ENCODE results near the gene EGFL7. TPM values are rescaled to one million over a fixed set of nuclear protein-coding genes. Genes with fewer than 3 reads are reported as not detected.
"Not testable (repeated sequence)": the region's sequence is repeated elsewhere in the genome, so short reads cannot be mapped to it uniquely, and the experiment has no call there.

Gene EGFL7
- total RNA-seq, 2 experiments from 2014 or later: 1.9 TPM

DNA sequence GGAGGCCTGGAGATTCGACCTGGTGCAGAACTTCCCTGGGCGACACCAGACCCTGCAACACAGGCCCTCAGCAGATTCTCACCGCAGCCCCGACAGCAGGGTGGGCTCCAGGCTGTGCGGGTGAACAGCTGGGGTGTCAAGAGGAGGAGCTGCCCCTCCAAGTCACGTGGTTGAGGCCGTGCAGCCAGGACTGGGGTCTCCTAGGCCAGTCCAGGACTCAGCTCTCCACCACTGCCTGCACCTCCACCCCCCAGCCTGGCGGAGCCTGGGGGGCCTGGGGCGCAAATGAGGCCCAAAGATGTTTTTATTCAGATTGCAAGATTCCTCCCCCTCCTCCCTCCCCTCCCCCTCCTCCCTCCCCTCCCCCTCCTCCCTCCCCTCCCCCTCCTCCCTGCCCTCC is 33.8 kb downstream of the EGFL7 start:
- peaks cover 14% of the 10 kb centered on the region for H3K27me3 Mint-ChIP-seq (ENCODE audit: low read depth)
- POLR2A ChIA-PET: interaction anchor here (0.6 to 3.2 kb wide), 3 partner anchors 8 to 32 kb away, joined by 3 to 18 read pairs (median 3); no protein-coding TSS in a partner anchor
- no peaks in the 10 kb centered on the region for H3K36me3 Mint-ChIP-seq (ENCODE audit: low read depth)
- ATAC-seq (no peak), DNase-seq (no peak)
- H3K27ac Mint-ChIP-seq: no peak overlapping the region
- H3K4me3 Mint-ChIP-seq: no peak overlapping the region
- CTCF ChIA-PET: interaction anchor here (0.9 to 2.0 kb wide), 2 partner anchors 9 to 30 kb away, joined by 3 to 6 read pairs; no protein-coding TSS in a partner anchor
- H3K9me3 Mint-ChIP-seq (ENCODE audit: insufficient read depth): no peaks in the 10 kb centered on the region
- peaks cover 33% of the 10 kb centered on the region for H3K4me1 Mint-ChIP-seq (ENCODE audit: low read depth)

DNA sequence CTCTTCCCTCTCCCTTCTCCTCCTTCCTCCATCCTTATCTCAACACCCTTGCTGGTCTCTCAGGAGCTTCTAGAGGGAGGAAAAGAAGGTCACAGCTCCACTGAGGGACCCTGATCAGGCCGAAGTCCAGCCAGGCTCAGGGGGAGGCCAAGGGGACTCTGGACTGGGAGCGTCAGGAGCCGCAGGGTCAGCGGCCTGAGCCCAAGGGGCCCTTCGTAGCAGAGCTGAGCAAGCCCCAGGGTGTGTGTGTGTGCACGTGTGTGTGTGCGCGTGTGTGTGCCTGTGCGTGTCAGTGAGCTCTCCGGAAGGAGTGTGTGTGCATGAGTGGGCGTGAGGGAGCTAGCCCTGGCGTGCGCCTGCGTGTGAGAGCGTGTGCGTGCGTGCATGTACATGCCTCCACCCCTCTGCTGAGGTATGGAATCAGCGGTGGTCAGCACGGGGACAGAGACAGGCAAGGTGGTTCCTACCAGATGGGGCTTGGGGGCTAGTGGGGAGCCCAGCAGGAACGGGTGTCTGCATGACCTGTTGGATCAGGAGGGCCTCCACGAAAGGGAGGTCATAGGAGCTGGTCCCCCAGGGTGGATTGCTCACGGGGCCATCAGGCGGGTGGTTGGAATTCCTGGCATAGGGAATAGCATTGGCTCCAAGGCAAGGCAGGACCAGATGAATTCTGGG is 34.6 kb downstream of the EGFL7 start:
- ChIA-PET CTCF (no interaction called here), POLR2A (interaction anchor here (0.7 to 3.2 kb wide), 3 partner anchors 9 to 258 kb away, joined by 3 to 18 read pairs (median 4); partner anchors contain the start of gene INPP5E)
- ATAC-seq (no peak), DNase-seq (no peak)
- Mint-ChIP-seq H3K4me1 (ENCODE audit: low read depth) (peaks cover 37% of the 10 kb centered on the region), H3K36me3 (ENCODE audit: low read depth) (no peaks in the 10 kb centered on the region), H3K4me3 (no peak overlapping the region), H3K9me3 (ENCODE audit: insufficient read depth) (no peaks in the 10 kb centered on the region), H3K27ac (no peak overlapping the region), H3K27me3 (ENCODE audit: low read depth) (peaks cover 17% of the 10 kb centered on the region)

DNA sequence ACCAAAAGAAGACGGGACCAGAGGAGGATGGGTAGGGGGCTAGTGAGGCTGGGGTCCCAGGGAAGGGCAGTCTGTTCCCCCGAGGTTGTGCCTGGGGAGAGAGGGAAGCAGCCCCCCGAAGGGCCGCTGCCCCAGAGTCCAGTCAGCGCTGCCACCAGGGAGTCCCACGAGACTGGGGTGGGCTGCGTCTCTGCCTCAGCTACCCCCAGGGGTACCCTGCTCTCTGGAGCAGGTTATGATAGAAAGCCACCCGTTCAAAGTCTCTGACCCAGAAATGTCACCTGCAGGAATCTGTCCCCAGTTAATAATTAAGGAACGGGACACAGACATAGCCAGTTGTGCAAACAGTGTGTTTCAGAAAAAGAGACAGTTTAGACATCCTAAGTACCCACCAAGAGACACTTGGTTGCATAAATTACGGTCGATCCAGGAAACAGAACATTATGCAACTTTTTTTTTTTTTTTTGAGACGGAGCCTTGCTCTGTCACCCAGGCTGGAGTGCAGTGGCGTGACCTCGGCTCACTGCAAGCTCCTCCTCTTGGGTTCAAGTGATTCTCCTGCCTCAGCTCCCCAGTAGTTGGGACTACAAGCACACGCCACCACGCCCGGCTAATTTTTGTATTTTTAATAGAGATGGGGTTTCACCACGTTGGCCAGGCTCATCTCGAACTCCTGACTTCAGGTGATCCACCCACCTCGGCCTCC is 35.3 kb downstream of the EGFL7 start:
- ATAC-seq: no peak
- H3K4me1 Mint-ChIP-seq (ENCODE audit: low read depth): peaks cover 38% of the 10 kb centered on the region
- no peak for DNase-seq
- no peak overlapping the region for H3K4me3 Mint-ChIP-seq
- no peaks in the 10 kb centered on the region for H3K9me3 Mint-ChIP-seq (ENCODE audit: insufficient read depth)
- ChIA-PET CTCF (no interaction called here), POLR2A (interaction anchor here (0.7 to 3.2 kb wide), 3 partner anchors 10 to 258 kb away, joined by 3 to 18 read pairs (median 4); partner anchors contain the start of gene INPP5E)
- H3K27me3 Mint-ChIP-seq (ENCODE audit: low read depth): peaks cover 17% of the 10 kb centered on the region
- no peaks in the 10 kb centered on the region for H3K36me3 Mint-ChIP-seq (ENCODE audit: low read depth)
- H3K27ac Mint-ChIP-seq: no peak overlapping the region

DNA sequence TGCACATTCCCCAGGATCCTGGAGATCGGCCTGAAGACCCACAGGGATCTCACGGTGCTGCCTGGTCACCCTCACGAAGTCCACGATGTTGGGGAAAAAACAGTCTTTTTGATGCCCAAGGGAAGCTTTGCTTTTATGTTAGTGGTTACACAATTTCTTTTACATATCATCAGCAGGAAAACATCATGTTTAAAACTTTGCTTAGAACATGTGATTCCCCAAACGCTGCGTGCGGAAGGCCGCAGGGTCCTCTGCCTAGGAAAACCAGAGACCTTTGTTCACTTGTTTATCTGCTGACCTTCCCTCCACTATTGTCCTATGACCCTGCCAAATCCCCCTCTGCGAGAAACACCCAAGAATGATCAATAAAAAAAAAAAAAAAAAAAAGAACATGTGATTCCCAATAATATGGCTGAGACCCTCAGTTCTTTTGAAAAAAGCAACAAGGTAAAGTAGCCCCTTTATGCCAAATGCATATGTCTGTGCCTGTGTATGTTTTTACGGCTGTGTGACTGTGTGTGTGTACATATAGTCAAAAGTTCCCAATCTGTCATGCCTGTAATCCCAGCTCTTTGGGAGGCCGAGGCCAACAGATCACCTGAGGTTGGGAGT is 36.0 kb downstream of the EGFL7 start:
- Mint-ChIP-seq H3K9me3 (ENCODE audit: insufficient read depth) (no peaks in the 10 kb centered on the region), H3K27ac (no peak overlapping the region), H3K27me3 (ENCODE audit: low read depth) (peaks cover 17% of the 10 kb centered on the region), H3K4me1 (ENCODE audit: low read depth) (peaks cover 42% of the 10 kb centered on the region), H3K4me3 (no peak overlapping the region), H3K36me3 (ENCODE audit: low read depth) (no peaks in the 10 kb centered on the region)
- ChIA-PET POLR2A (interaction anchor here (3.2 kb wide), 1 partner anchor 29 kb away, joined by 18 read pairs; no protein-coding TSS in a partner anchor), CTCF (no interaction called here)
- ATAC-seq (no peak), DNase-seq (no peak)

DNA sequence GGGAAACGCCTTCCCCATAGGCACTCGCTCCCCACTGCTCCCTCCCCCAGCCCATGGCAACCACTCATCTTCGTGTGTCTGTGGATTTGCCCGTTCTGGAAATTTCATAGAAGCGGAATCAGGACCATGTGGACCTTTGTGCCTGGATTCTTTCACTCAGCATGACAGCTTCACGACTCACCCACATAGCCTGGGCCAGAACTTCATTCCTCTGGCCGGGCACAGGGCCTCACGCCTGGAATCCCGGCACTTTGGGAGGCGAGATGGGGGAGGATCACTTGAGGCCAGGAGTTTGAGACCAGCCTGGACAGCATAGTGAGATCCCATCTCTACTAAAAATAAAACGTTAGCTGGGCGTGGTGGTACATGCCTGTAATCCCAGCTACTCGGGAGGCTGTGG is 37.6 kb downstream of the EGFL7 start:
- no peaks in the 10 kb centered on the region for H3K9me3 Mint-ChIP-seq (ENCODE audit: insufficient read depth)
- ChIA-PET POLR2A (interaction anchor here (0.7 to 1.9 kb wide), 2 partner anchors 27 to 62 kb away, joined by 3 to 13 read pairs; no protein-coding TSS in a partner anchor), CTCF (interaction anchor here (0.7 to 1.9 kb wide), 4 partner anchors 27 to 216 kb away, joined by 3 to 23 read pairs (median 4); no protein-coding TSS in a partner anchor)
- DNase-seq (no peak), ATAC-seq (no peak)
- no peaks in the 10 kb centered on the region for H3K36me3 Mint-ChIP-seq (ENCODE audit: low read depth)
- peak overlapping the region; percentile 78 for H3K4me3 Mint-ChIP-seq
- peaks cover 42% of the 10 kb centered on the region for H3K4me1 Mint-ChIP-seq (ENCODE audit: low read depth)
- peaks cover 20% of the 10 kb centered on the region for H3K27me3 Mint-ChIP-seq (ENCODE audit: low read depth)
- no peak overlapping the region for H3K27ac Mint-ChIP-seq

DNA sequence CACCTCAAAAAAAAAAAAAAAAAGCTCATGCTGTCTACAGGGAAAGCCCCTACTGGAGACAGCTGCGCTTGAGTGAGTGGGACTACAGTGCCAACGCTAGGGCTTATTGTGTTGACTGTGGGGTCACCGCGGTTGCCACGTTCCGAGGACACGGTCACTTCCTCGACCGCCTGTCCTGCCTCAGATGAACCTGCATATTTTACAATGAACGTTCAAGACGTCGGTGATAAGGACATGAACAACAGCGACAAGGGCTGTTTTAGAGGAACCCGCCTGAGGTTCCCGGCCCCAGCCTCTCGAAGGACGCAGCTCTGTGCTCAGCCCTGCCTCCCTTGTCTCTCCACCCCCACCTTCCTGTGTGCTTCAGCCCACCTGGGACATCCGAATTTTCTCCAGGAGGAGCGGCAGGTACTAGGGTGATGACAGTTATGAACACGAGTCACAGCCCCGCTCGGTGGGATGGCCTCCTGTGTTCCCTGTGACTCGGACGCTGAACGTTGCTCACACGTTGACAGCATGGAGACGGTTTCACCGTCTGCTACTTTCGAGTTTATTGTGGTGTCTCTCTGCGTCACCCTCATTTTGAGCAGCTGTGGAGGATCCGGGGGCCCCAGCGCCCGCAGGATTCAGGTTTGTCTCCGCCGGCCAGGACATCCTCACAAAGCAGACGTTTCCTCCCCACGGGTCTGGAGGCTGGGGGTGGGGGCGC is 38.4 kb downstream of the EGFL7 start:
- peak; percentile 78 for DNase-seq
- ChIA-PET CTCF (interaction anchor here (0.7 to 2.2 kb wide), 6 partner anchors 27 to 337 kb away, joined by 3 to 23 read pairs (median 4); partner anchors contain the start of gene DNLZ), POLR2A (interaction anchor here (0.7 to 1.9 kb wide), 3 partner anchors 26 to 180 kb away, joined by 3 to 13 read pairs (median 3); no protein-coding TSS in a partner anchor)
- H3K4me3 Mint-ChIP-seq: peak overlapping the region; percentile 78
- no peaks in the 10 kb centered on the region for H3K9me3 Mint-ChIP-seq (ENCODE audit: insufficient read depth)
- H3K36me3 Mint-ChIP-seq (ENCODE audit: low read depth): no peaks in the 10 kb centered on the region
- peaks cover 27% of the 10 kb centered on the region for H3K27me3 Mint-ChIP-seq (ENCODE audit: low read depth)
- H3K27ac Mint-ChIP-seq: peak overlapping the region; percentile 92
- ATAC-seq: peak; percentile 88
- H3K4me1 Mint-ChIP-seq (ENCODE audit: low read depth): peaks cover 39% of the 10 kb centered on the region

DNA sequence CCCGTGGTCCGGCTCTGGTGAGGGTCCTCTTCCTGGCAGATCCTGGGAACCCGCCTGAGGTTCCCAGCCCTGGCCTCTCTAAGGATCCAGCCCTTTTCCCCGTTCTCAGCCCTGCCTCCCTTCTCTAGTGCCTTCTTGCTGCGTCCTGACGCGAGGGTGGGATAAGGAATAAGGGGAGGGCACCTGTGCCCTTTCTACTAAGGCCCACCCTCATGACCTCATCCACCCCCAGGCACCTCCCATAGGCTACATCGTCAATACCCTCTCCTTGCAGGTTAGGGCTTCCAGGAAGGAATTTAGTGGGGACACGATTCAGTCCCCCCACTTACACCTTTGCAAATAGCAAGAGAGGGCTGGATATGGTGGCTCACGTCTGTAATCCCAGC is 38.9 kb downstream of the EGFL7 start:
- H3K27me3 Mint-ChIP-seq (ENCODE audit: low read depth): peaks cover 27% of the 10 kb centered on the region
- DNase-seq (no peak), ATAC-seq (no peak)
- ChIA-PET POLR2A (interaction anchor here (0.9 to 1.9 kb wide), 2 partner anchors 26 to 180 kb away, joined by 3 to 13 read pairs; no protein-coding TSS in a partner anchor), CTCF (interaction anchor here (1.0 to 2.2 kb wide), 4 partner anchors 26 to 338 kb away, joined by 3 to 23 read pairs (median 6); partner anchors contain the start of gene DNLZ)
- peak overlapping the region; percentile 78 for H3K4me3 Mint-ChIP-seq
- H3K9me3 Mint-ChIP-seq (ENCODE audit: insufficient read depth): no peaks in the 10 kb centered on the region
- no peaks in the 10 kb centered on the region for H3K36me3 Mint-ChIP-seq (ENCODE audit: low read depth)
- peaks cover 34% of the 10 kb centered on the region for H3K4me1 Mint-ChIP-seq (ENCODE audit: low read depth)
- H3K27ac Mint-ChIP-seq: peak overlapping the region; percentile 92

DNA sequence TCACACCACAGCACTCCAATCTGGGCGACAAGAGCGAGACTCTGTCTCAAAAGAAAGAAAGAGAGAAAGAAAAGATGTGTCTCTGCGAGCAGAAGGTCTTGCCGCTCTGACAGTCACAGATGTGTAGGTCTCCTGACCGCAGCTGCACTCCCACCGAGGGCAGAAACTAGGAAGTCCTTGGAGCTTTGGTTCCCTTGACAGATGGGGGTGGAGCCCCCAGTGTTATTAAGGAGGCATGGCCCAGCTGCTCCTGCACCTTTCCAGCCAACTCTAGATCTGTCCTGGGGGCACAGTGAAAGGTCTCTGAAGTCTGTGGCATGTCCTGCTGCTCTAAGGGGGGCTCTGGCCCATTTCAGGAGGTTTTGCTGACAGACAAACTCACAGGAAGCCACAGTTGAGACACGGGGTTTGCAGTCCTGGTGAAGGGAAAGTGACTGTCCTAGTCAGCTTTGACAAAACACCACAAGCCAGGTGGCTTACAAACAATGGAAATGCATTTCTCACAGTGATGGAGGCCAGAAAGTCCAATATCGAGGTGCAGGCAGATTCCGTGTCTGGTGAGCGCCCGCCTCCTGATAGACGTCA is 40.7 kb downstream of the EGFL7 start:
- ChIA-PET POLR2A (interaction anchor here (0.9 to 1.8 kb wide), 2 partner anchors 24 to 170 kb away, joined by 3 to 7 read pairs; no protein-coding TSS in a partner anchor), CTCF (interaction anchor here (0.8 to 1.2 kb wide), 2 partner anchors 23 to 26 kb away, joined by 3 read pairs; no protein-coding TSS in a partner anchor)
- Mint-ChIP-seq H3K27me3 (ENCODE audit: low read depth) (peaks cover 22% of the 10 kb centered on the region), H3K36me3 (ENCODE audit: low read depth) (no peaks in the 10 kb centered on the region), H3K4me3 (no peak overlapping the region), H3K4me1 (ENCODE audit: low read depth) (peaks cover 27% of the 10 kb centered on the region), H3K9me3 (ENCODE audit: insufficient read depth) (no peaks in the 10 kb centered on the region), H3K27ac (no peak overlapping the region)
- ATAC-seq: no peak
- no peak for DNase-seq

DNA sequence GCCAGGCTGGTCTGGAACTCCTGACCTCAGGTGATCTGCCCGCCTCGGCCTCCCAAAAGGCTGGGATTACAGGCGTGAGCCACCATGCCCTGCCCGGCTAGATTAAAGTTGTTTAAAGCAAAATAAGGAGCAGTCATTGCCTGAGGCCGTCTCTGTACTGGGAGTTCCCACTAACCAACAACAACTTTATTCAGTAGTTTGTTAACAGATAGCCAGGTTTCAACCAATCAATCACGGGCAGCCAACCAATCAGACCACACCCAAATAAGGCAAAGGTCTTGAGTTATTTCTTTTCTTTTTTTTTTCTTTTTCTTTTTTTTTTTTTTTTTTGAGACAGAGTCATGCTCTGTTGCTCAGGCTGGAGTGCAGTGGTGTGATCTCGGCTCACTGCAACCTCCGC is 42.0 kb downstream of the EGFL7 start:
- Mint-ChIP-seq H3K27me3 (ENCODE audit: low read depth) (peaks cover 19% of the 10 kb centered on the region), H3K4me1 (ENCODE audit: low read depth) (peaks cover 23% of the 10 kb centered on the region)
- ATAC-seq; H3K27ac Mint-ChIP-seq; H3K4me3 Mint-ChIP-seq; CTCF ChIA-PET; H3K36me3 Mint-ChIP-seq (ENCODE audit: low read depth); H3K9me3 Mint-ChIP-seq (ENCODE audit: insufficient read depth); DNase-seq: not testable (repeated sequence)
- POLR2A ChIA-PET: interaction anchor here (1.1 kb wide), 1 partner anchor 24 kb away, joined by 3 read pairs; no protein-coding TSS in a partner anchor

DNA sequence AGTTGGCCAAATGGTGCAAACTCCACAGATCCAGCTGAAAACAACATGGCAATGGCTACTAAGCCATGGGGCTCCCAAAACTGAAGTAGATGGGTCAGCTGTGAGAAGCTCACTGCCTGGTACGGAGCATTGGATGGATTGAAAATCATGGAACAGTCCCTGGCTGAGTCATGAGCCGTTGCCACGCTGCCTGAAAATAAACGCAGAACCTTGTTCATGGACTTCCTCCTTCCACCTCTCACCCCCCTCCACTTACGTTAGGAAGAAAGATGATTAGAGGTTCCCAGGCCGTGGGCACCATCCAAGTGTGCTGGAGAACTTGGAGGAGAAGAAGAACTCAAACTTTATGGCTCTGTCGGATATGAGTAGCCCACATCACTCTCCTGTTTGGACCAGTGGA is 42.8 kb downstream of the EGFL7 start:
- ATAC-seq (no peak), DNase-seq (no peak)
- Mint-ChIP-seq H3K27me3 (ENCODE audit: low read depth) (peaks cover 23% of the 10 kb centered on the region), H3K4me1 (ENCODE audit: low read depth) (peaks cover 18% of the 10 kb centered on the region), H3K9me3 (ENCODE audit: insufficient read depth) (no peaks in the 10 kb centered on the region), H3K27ac (no peak overlapping the region), H3K36me3 (ENCODE audit: low read depth) (no peaks in the 10 kb centered on the region), H3K4me3 (no peak overlapping the region)
- CTCF ChIA-PET: no interaction called here
- POLR2A ChIA-PET: interaction anchor here (1.1 kb wide), 1 partner anchor 23 kb away, joined by 3 read pairs; no protein-coding TSS in a partner anchor

Data from activated CD8-positive, alpha-beta T cell treated with anti-CD3 and anti-CD28 coated beads, Interleukin-2, amount 10 ng/mL, durations not matched to agents 7 days and 5 days (primary cell).